ENCODE data around the gene ELL2.
"Not testable (repeated sequence)": the region's sequence is repeated elsewhere in the genome, so short reads cannot be mapped to it uniquely, and the experiment has no call there.

ELL2 gene

DNA sequence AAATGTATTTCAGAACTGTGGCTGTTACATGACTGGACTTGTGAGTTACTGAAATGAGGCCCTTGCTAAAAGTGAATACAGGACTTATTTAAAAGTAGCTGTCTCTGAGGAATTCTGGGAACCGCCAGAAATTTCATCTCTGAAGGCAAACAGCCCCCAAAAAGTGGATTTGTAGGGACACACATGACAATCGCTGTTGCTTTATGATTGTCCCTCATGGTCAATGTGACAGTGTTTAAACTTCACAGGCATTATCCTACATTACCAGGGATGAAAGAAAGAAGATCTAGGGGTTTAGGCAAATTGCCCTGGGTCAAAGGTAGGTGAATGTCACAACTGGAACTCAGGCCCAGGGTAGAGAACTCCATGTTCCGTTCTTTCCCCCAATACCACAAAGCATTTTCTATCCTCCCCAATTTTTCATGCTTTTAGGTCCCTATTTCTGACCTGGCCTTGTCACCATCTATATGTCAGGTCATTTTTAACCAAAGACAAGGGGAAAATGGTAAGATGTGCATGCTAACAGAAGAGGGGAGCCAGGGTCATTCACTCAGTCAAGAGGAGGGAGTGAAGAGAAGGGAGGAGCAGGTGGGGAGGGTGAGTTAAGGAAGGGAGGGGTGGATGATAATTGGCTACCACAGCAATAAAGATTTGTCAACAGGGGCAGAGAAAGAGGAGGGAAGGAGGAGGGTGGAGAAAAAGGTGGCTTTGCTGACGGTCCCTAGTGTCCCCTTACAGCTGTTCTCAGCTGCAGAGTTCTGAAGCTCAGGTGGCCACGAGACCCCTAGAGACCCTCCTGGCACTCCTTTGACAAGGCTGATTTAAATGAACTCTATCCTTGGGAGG is 81.3 kb downstream of the ELL2 start:
- no peak for DNase-seq (ENCODE audit: low read depth in 2 of 2)

GRCh38 chr5:95879661-95880060 is 82.0 kb downstream of the ELL2 start:
- no peak for DNase-seq (ENCODE audit: low read depth in 2 of 2)

- DNase-seq (ENCODE audit: low read depth in 2 of 2): no peak
These were observed 83.0 kb downstream of the ELL2 start for GRCh38 chr5:95878417-95879323.

- DNase-seq (ENCODE audit: low read depth in 2 of 2): no peak
These were observed 84.9 kb downstream of the ELL2 start for GRCh38 chr5:95876782-95877181.

DNA sequence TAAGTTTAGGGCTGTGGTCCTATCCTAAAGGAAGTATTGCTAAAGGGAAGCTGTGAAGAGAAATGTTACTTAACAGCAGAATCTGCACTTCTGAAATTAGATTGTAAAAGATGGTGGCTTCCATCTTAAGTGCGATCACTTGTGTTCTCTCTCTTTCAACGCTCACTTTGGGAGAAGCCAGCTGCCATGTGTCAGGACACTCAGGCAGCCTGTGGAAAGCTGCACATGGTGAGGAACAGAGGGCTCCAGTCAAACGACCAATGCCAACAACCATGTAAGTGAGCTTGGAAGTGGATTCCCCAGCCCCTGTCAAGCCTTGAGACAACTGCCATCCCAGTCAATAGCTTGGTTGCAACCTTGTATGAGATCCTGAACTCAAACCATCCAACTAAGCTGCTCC is 87.4 kb downstream of the ELL2 start:
- DNase-seq (ENCODE audit: low read depth in 2 of 2): no peak

GRCh38 chr5:95873351-95873750 is 88.3 kb downstream of the ELL2 start:
- no peak for DNase-seq (ENCODE audit: low read depth in 2 of 2)

GRCh38 chr5:95872346-95873268 is 89.0 kb downstream of the ELL2 start:
- no peak for DNase-seq (ENCODE audit: low read depth in 2 of 2)

- DNase-seq (ENCODE audit: low read depth in 2 of 2): no peak
These were observed 90.4 kb downstream of the ELL2 start for GRCh38 chr5:95871146-95871806.

GRCh38 chr5:95870105-95870672 is 91.5 kb downstream of the ELL2 start:
- peak in 1 of 2 donors; percentile 23 for DNase-seq (ENCODE audit: low read depth in 2 of 2)

- not testable (repeated sequence) for DNase-seq (ENCODE audit: low read depth in 2 of 2)
These were observed 92.3 kb downstream of the ELL2 start for GRCh38 chr5:95869173-95869855.

- DNase-seq (ENCODE audit: low read depth in 2 of 2): no peak
These were observed 93.5 kb downstream of the ELL2 start for GRCh38 chr5:95868136-95868535.

DNA sequence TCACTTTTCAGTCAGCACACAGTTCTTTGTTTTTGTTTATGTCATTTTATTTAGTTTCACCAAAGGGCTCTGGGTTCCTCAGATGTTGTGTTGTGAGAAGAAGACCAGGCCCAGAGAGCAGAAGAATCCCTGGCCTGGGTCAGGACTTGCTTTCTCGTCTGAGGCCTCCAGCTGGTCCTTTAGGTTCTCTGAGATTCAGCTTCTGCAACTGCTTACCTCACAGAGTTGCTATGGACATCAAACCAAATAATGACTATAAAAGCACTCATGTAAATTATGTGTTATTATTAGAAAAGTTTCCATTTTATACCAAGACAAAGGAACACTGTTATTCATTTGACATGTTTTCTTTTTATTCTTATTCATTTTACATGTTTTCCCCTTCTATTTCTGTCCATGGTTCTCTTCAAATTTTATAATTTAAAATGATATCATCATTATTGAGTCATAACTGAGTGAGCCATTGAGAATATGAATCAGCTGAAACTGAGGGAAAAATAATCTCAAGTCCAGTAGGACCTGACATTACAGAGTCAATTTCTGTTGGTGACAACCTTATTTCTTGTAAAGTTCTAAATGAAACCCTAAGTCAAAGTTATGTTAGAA is 95.1 kb downstream of the ELL2 start:
- no peak for DNase-seq (ENCODE audit: low read depth in 2 of 2)

DNA sequence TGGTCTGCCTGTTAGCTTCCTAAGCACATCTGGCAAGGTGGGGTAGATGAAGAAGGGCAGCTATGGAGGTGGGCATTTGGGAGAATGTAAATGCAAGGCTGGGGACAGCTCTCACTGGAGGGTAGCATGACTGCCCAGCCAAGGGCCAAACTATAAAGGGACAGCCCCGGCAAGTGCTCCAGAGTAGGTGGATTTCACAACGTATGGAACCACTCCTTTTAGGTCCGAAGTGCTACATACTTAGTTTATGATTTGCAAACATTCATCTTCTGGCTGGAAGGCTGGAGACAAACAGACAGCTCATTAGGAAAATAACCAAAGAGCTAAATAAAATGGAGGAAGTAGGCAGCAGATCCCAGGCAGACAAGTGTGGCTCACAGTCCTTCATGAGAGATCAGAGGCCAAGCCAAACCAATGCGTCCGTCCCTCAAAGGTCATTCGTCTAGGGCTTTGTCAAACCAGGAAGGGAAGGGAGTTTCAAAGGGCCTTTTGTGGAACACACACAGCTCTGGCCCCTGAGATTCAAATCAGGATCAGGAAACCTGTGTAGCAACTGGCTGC is 96.6 kb downstream of the ELL2 start:
- DNase-seq (ENCODE audit: low read depth in 2 of 2): no peak

DNA sequence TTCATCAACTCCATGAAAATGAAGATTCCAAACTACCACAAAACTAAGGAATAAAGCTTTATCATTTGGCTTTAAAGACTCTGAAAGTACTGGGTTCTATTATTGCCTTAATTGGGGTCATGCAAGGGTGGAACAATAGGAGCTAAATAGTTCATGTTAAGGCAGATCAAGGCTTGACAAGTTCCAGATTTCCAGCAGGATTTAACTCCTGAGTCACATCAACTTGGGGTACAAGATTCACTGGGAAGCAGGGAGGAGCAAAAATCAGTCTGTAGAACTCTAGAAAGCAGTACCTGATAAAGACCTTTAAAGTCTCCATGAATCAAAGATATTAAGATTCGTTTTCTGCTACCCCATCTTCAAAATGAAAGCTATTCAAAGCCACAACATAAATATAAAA is 97.2 kb downstream of the ELL2 start:
- no peak for DNase-seq (ENCODE audit: low read depth in 2 of 2)

DNA sequence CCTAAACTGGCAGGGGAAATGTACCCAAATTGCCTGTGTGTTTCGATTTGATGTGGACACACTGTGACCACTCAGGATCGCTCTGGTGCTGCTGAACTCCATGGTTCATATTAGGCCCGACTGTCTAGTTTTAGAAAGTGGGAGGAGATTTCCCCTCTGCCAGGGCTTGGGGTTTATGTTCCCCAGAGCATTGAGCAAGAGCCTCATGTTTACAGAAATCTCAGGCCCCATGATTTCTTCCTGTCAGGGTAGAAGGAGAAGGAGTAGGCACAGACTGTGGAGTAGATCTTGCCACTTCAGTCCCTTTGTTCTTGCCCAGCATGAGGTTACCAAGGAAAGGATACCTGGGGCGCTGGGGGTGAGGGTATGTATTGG is 98.3 kb downstream of the ELL2 start:
- no peak for DNase-seq (ENCODE audit: low read depth in 2 of 2)

GRCh38 chr5:95862671-95863382 is 98.8 kb downstream of the ELL2 start:
- DNase-seq (ENCODE audit: low read depth in 2 of 2): no peak

GRCh38 chr5:95861864-95862561 is 99.6 kb downstream of the ELL2 start:
- DNase-seq (ENCODE audit: low read depth in 2 of 2): no peak

GRCh38 chr5:95861221-95861863 is 100.3 kb downstream of the ELL2 start:
- no peak for DNase-seq (ENCODE audit: low read depth in 2 of 2)

All from stimulated activated CD4-positive, alpha-beta T cell treated with anti-CD3 and anti-CD28 coated beads, Interleukin-1b, Interleukin-23, amount 100 ng/mL, for 1 hour (primary cell).